Measurements from ENCODE around the gene TRUB1.
A peak's percentile ranks its signal among the peaks of the same experiment; 100 is the strongest.
"Not testable (repeated sequence)": the region's sequence is repeated elsewhere in the genome, so short reads cannot be mapped to it uniquely, and the experiment has no call there.

Gene TRUB1

GRCh38 chr10:114937962-114938855 is at the start of gene TRUB1:
Gene TRUB1 (plus strand): TSS chr10:114938195. CDS start chr10:114938254, 59 bp downstream.
- peak; percentile 85 for DNase-seq (ENCODE audit: extremely low read depth, low read depth)
- no peak for TF ChIP-seq CTCF (IDR thresholded peaks at IDR 0.05; ENCODE audit: low read depth, low read length, missing control alignments)
- peak within 1 kb of the TSS; percentile 73 for H3K4me3 ChIP-seq (replicated peaks; ENCODE audit: low read depth, low read length)

GRCh38 chr10:114893251-114893650 is 44.7 kb upstream of the TRUB1 start:
- no peak for DNase-seq (ENCODE audit: extremely low read depth, low read depth)
- TF ChIP-seq CTCF (IDR thresholded peaks at IDR 0.05; ENCODE audit: low read depth, low read length, missing control alignments): no peak
- H3K4me3 ChIP-seq (replicated peaks; ENCODE audit: low read depth, low read length): no peak overlapping the region

GRCh38 chr10:114894911-114895310 is 43.1 kb upstream of the TRUB1 start:
- H3K4me3 ChIP-seq (replicated peaks; ENCODE audit: low read depth, low read length): no peak overlapping the region

GRCh38 chr10:114897011-114897410 is 41.0 kb upstream of the TRUB1 start:
- H3K4me3 ChIP-seq (replicated peaks; ENCODE audit: low read depth, low read length); DNase-seq (ENCODE audit: extremely low read depth, low read depth): not testable (repeated sequence)

More at GRCh38 chr10:114894911-114895310, 43.1 kb upstream of the TRUB1 start:
- TF ChIP-seq CTCF (IDR thresholded peaks at IDR 0.05; ENCODE audit: low read depth, low read length, missing control alignments): no peak
- no peak for DNase-seq (ENCODE audit: extremely low read depth, low read depth)

- no peak overlapping the region for H3K4me3 ChIP-seq (replicated peaks; ENCODE audit: low read depth, low read length)
- no peak for TF ChIP-seq CTCF (IDR thresholded peaks at IDR 0.05; ENCODE audit: low read depth, low read length, missing control alignments)
- DNase-seq (ENCODE audit: extremely low read depth, low read depth): no peak
Observed at GRCh38 chr10:114897593-114897992, 40.4 kb upstream of the TRUB1 start.

DNA sequence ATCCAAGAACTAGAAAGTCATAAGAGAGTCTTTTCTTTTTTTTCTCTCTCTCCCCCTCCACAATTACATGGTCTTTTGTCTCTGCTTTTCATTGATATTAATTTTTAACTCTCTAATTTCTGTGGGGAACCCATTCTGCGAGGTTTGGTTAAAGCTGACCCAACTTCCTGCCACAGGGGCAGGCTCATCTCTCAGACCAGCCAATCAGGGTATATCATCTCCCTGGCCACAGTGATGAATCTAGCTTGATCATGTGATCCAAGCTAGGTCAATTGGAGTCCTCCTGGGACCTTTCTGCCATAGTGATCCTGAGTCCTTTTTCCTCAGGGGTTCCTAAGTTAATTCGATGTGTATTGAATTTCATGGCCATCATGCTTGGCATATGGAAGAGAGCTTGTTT is 38.0 kb upstream of the TRUB1 start:
- TF ChIP-seq CTCF (IDR thresholded peaks at IDR 0.05; ENCODE audit: low read depth, low read length, missing control alignments): no peak
- no peak for DNase-seq (ENCODE audit: extremely low read depth, low read depth)
- no peak overlapping the region for H3K4me3 ChIP-seq (replicated peaks; ENCODE audit: low read depth, low read length)

- TF ChIP-seq CTCF (IDR thresholded peaks at IDR 0.05; ENCODE audit: low read depth, low read length, missing control alignments): no peak
- no peak overlapping the region for H3K4me3 ChIP-seq (replicated peaks; ENCODE audit: low read depth, low read length)
- no peak for DNase-seq (ENCODE audit: extremely low read depth, low read depth)
Observed at GRCh38 chr10:114900658-114901057, 37.3 kb upstream of the TRUB1 start.
